Glutamatergic neuron (in vitro differentiated cells): ENCODE data around the gene TGFBI. TPM values are rescaled to one million over a fixed set of nuclear protein-coding genes. Genes with fewer than 3 reads are reported as not detected.

ENCODE experiments used
- DNase-seq: peaks from one replicate; pipeline ENCODE4 v3.0.0; 2022
- H3K27ac Mint-ChIP-seq: one replicate; pipeline ENCODE4 v1.8.0; 2020; ENCODE audit warnings: mild to moderate bottlenecking, mixed read lengths, inconsistent platforms; ENCODE audit not compliant: unreplicated experiment
- H3K27me3 Mint-ChIP-seq: one replicate; pipeline ENCODE4 v1.8.0; 2020; ENCODE audit warnings: mild to moderate bottlenecking, moderate library complexity, mixed read lengths, inconsistent platforms; ENCODE audit not compliant: unreplicated experiment
- H3K36me3 Mint-ChIP-seq: one replicate; pipeline ENCODE4 v1.8.0; 2020; ENCODE audit warnings: mild to moderate bottlenecking, mixed read lengths, inconsistent platforms; ENCODE audit not compliant: unreplicated experiment
- H3K4me1 Mint-ChIP-seq: one replicate; pipeline ENCODE4 v1.8.0; 2020; ENCODE audit warnings: mild to moderate bottlenecking, low read depth, mixed read lengths, inconsistent platforms; ENCODE audit not compliant: unreplicated experiment
- H3K4me3 Mint-ChIP-seq: one replicate; pipeline ENCODE4 v1.8.0; 2020; ENCODE audit warnings: mild to moderate bottlenecking, mixed read lengths, inconsistent platforms; ENCODE audit not compliant: unreplicated experiment
- H3K9me3 Mint-ChIP-seq: one replicate; pipeline ENCODE4 v1.8.0; 2020; ENCODE audit warnings: mild to moderate bottlenecking, moderate library complexity, mixed read lengths, inconsistent platforms; ENCODE audit not compliant: unreplicated experiment
- total RNA-seq: library from RNA; stranded (reverse); fragmentation: NEBNext Ultra II Directional; extraction: Animal tissue kit (Norgen Biotek cat#: 25700); gene quantifications from one replicate; pipeline ENCODE4 v1.2.1, GENCODE V29; 2021; ENCODE audit not compliant: unreplicated experiment
- TF ChIP-seq, protein P1 (sequence below): fragments of 200-600 bp; sonication (generic); IDR thresholded peaks from one replicate; pipeline ENCODE4 v1.5.0; 2021; ENCODE audit not compliant: partially characterized antibody, unreplicated experiment

TGFBI gene
- total RNA-seq, 1 donor from 2014 or later, result 2.3 TPM

DNA sequence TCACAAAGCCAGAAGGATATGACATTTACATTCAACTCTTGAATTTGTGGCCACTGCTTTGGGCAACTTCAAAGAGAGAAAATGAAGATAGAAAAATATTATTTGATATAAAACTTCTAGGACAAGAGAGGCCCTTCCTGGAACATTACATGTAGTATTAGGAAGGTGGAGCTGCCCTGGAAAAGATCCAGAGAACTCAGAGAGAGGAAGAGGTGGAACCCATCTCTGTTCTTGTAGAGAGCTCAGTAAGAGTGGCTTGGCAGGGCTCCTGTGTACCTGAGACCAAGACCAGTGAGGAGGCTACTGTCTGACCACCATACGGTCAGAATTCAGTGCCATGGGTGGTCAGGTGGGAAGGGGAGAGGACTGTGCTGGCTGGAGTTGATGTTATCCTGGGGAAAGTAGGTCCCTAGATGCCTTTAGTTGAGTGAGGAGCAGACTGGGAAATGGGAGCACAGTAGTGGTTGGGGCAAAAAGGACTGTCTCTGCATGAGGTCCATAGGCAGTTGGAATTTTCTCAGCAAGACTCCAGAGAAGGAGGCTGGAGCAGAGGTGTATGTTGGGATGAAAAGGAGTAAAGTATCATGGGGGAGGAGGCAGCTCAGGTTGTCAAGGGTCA is 7.6 kb downstream of the TGFBI start:
- Mint-ChIP-seq H3K4me3 (no peak overlapping the region), H3K4me1 (no peaks in the 10 kb centered on the region), H3K27ac (peak overlapping the region; percentile 34), H3K36me3 (no peaks in the 10 kb centered on the region), H3K9me3 (peaks cover 5% of the 10 kb centered on the region), H3K27me3 (no peaks in the 10 kb centered on the region)
- no peak for DNase-seq
- TF ChIP-seq, protein P1, sequence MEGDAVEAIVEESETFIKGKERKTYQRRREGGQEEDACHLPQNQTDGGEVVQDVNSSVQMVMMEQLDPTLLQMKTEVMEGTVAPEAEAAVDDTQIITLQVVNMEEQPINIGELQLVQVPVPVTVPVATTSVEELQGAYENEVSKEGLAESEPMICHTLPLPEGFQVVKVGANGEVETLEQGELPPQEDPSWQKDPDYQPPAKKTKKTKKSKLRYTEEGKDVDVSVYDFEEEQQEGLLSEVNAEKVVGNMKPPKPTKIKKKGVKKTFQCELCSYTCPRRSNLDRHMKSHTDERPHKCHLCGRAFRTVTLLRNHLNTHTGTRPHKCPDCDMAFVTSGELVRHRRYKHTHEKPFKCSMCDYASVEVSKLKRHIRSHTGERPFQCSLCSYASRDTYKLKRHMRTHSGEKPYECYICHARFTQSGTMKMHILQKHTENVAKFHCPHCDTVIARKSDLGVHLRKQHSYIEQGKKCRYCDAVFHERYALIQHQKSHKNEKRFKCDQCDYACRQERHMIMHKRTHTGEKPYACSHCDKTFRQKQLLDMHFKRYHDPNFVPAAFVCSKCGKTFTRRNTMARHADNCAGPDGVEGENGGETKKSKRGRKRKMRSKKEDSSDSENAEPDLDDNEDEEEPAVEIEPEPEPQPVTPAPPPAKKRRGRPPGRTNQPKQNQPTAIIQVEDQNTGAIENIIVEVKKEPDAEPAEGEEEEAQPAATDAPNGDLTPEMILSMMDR, result no peak

DNA sequence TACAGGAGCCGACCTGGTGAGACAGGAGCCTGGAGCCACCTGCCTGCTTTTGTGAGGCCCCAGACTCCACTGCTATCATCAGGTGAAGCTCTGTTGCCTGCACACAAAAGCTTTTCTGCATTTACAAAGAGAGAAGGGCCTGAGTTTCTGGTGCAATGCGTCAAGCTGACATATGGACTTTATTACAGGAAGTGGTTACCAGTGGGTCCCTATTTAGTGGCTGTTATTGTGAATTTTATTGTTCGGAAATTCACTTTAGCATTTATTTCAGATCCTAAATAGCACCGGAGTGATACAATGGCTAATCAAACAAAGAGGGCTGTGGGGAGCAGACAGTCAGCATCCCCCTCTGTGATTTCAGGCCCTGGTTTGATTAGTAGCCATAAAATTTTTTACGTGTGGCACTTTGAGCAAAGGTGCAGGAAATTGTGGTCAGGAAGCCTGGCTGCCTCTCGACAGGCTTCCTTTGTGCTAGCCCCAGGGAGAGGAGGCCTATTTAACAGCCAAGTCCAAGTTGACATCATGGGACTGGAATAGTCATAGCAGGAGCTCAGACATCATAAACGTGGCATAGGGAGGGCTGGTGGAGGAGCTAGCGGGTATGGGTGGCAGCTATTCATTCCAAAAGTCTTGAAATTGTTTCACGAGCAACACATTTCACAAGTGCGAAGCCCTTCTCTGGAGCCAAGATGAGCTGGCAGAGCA is 8.4 kb downstream of the TGFBI start:
- Mint-ChIP-seq H3K4me3 (no peak overlapping the region), H3K4me1 (no peaks in the 10 kb centered on the region), H3K9me3 (peaks cover 7% of the 10 kb centered on the region), H3K27ac (no peak overlapping the region), H3K36me3 (no peaks in the 10 kb centered on the region), H3K27me3 (no peaks in the 10 kb centered on the region)
- DNase-seq, result no peak
- TF ChIP-seq, protein P1, result no peak

DNA sequence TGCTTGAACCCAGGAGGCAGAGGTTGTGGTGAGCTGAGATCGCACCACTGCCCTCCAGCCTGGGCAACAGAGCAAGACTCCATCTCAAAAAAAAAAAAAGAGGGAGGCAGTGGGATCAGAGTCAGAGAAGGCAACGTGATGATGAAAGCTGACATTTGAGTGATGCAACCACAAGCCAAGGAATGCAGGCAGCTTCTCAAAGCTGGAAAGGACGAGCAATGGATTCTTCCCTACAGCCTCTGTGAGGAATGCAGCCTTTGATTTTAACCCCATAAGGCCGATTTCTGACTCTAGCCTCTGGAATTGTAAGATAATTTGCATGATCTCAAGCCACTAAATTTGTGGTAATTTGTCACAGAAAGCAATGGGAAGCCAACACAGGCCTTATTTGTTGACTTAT is 9.8 kb downstream of the TGFBI start:
- Mint-ChIP-seq H3K9me3 (peaks cover 9% of the 10 kb centered on the region), H3K4me1 (peaks cover 6% of the 10 kb centered on the region), H3K27me3 (no peaks in the 10 kb centered on the region), H3K4me3 (no peak overlapping the region), H3K27ac (no peak overlapping the region), H3K36me3 (no peaks in the 10 kb centered on the region)
- TF ChIP-seq, protein P1, result no peak
- DNase-seq, result no peak

DNA sequence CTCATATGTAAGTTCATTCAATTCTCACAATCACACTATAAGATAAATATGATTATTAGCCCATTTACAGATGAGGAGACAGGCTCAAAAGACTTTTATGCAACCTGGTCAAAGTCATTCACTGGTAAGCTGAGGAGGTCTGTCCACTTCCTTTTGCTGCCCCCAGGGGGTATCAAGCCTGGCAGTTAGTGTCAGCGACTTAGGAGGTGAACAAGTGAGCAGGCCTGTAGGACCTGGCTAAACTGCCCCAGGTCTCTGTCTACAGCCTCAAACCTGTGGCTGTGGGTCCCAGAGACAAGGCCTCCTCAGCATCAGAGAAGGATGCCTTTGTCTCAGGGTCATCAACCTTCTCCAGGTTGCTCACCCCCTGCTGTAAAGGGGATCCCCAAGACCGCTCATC is 10.4 kb downstream of the TGFBI start:
- Mint-ChIP-seq H3K4me1 (peaks cover 10% of the 10 kb centered on the region), H3K4me3 (no peak overlapping the region), H3K9me3 (peaks cover 9% of the 10 kb centered on the region)

More for the DNA sequence above, 10.4 kb downstream of the TGFBI start:
- Mint-ChIP-seq H3K27ac (no peak overlapping the region), H3K27me3 (no peaks in the 10 kb centered on the region), H3K36me3 (no peaks in the 10 kb centered on the region)
- DNase-seq, result no peak
- TF ChIP-seq, protein P1, result no peak
